HepG2 (cell line): Measurements from ENCODE around the gene SPNS1. TPM values are rescaled to one million over a fixed set of nuclear protein-coding genes. Genes with fewer than 3 reads are reported as not detected.

Experiments used
- BRF2 ChIP-seq: sonication (generic); formaldehyde crosslinking; IDR thresholded peaks from 2 replicates; pipeline ENCODE4 v1.8.1; 2022; ENCODE audit warnings: mild to moderate bottlenecking, missing genetic modification reagents
- CHD2 ChIP-seq: IDR thresholded peaks from 2 replicates; pipeline ENCODE4 v1.6.1; 2011; ENCODE audit warnings: low read depth, low read length, improper control_type of control experiment
- IKZF5 ChIP-seq: IDR thresholded peaks from 2 replicates; pipeline ENCODE4 v1.6.1; 2018; ENCODE audit warnings: missing genetic modification reagents, mild to moderate bottlenecking, missing compliant biosample characterization
- ISX ChIP-seq: sonication (generic); formaldehyde crosslinking; conservative IDR thresholded peaks from 2 replicates; pipeline ENCODE4 v1.5.0; 2020; ENCODE audit warnings: missing genetic modification reagents
- JARID2 ChIP-seq: sonication (generic); formaldehyde crosslinking; IDR thresholded peaks from 2 replicates; pipeline ENCODE4 v1.8.1; 2023; ENCODE audit warnings: missing genetic modification reagents, inconsistent platforms; ENCODE audit not compliant: insufficient replicate concordance
- NONO ChIP-seq, 2 experiments: fragments of 450-650 bp in 1 of 2; sonication (generic) in 1 of 2; formaldehyde crosslinking in 1 of 2; IDR thresholded peaks in 1 of 2; conservative IDR thresholded peaks in 1 of 2; 2 replicates each; pipeline versions ENCODE4 v1.6.1 to v1.8.0; 2017 to 2022; ENCODE audit warnings: mild to moderate bottlenecking in 1 of 2, missing genetic modification reagents in 1 of 2, moderate library complexity in 1 of 2
- PITX1 ChIP-seq: sonication (generic); formaldehyde crosslinking; IDR thresholded peaks from 2 replicates; pipeline ENCODE4 v1.5.1; 2020; ENCODE audit warnings: mild to moderate bottlenecking, missing genetic modification reagents
- RARA ChIP-seq: IDR thresholded peaks from 2 replicates; pipeline ENCODE4 v1.6.1; 2016; ENCODE audit warnings: missing genetic modification reagents, missing compliant biosample characterization
- RBM22 ChIP-seq: fragments of 200-400 bp; formaldehyde crosslinking; optimal IDR thresholded peaks from 2 replicates; pipeline ENCODE3; 2017; ENCODE audit warnings: mild to moderate bottlenecking, low read length, moderate library complexity
- SAP130 ChIP-seq: IDR thresholded peaks from 2 replicates; pipeline ENCODE4 v1.6.1; 2016; ENCODE audit warnings: low read depth
- SIX4 ChIP-seq: sonication (generic); formaldehyde crosslinking; IDR thresholded peaks from 2 replicates; pipeline ENCODE4 v1.4.0; 2020; ENCODE audit warnings: missing genetic modification reagents
- SP140L ChIP-seq: sonication (generic); formaldehyde crosslinking; IDR thresholded peaks from 2 replicates; pipeline ENCODE4 v1.4.0; 2020; ENCODE audit warnings: missing genetic modification reagents, borderline replicate concordance
- ZNF253 ChIP-seq: sonication (generic); formaldehyde crosslinking; IDR thresholded peaks from 2 replicates; pipeline ENCODE4 v1.8.0; 2022; ENCODE audit warnings: mild to moderate bottlenecking, missing genetic modification reagents, borderline replicate concordance
- ZNF552 ChIP-seq: sonication (generic); formaldehyde crosslinking; IDR thresholded peaks from 2 replicates; pipeline ENCODE4 v1.9.0; 2022; ENCODE audit warnings: missing genetic modification reagents, mild to moderate bottlenecking, borderline replicate concordance
- ZNF567 ChIP-seq: sonication (generic); formaldehyde crosslinking; IDR thresholded peaks from 2 replicates; pipeline ENCODE4 v1.8.1; 2023; ENCODE audit warnings: mild to moderate bottlenecking, missing genetic modification reagents, borderline replicate concordance
- ZNF775 ChIP-seq: sonication (generic); formaldehyde crosslinking; IDR thresholded peaks from 2 replicates; pipeline ENCODE4 v1.4.0; 2020; ENCODE audit warnings: missing genetic modification reagents, mild to moderate bottlenecking, moderate library complexity, borderline replicate concordance
- ZNF782 ChIP-seq: sonication (generic); formaldehyde crosslinking; IDR thresholded peaks from 2 replicates; pipeline ENCODE4 v1.4.0; 2020; ENCODE audit warnings: missing genetic modification reagents, mild to moderate bottlenecking, borderline replicate concordance
- ZNF878 ChIP-seq: sonication (generic); formaldehyde crosslinking; IDR thresholded peaks from 2 replicates; pipeline ENCODE4 v1.8.1; 2023; ENCODE audit warnings: mild to moderate bottlenecking, missing genetic modification reagents, moderate library complexity
- polyA plus RNA-seq, 8 experiments: library from polyadenylated mRNA; depleted of rRNA in 3 of 8; stranded (reverse) in 7 of 8; unstranded in 1 of 8; fragments of >200 nt; fragmentation: Illumina TruSeq in 4 of 8; extraction: Trizol in 4 of 8; gene quantifications; 2 replicates each; pipeline versions ENCODE4 v1.2.1 to v1.2.3, GENCODE V29; 2011 to 2016; ENCODE audit warnings: low read depth in 4 of 8, missing spikeins in 1 of 8, mixed read lengths in 1 of 8; ENCODE audit not compliant: insufficient read depth in 1 of 8
- total RNA-seq, 5 experiments: library from RNA; depleted of rRNA; stranded (reverse); fragments of >200 nt; fragmentation: Illumina TruSeq; extraction: Trizol; gene quantifications; 2 replicates each; pipeline ENCODE4 v1.2.3, GENCODE V29; 2016; ENCODE audit warnings: low read depth in 1 of 5
- TF ChIP-seq, protein P1 (sequence below): sonication (generic); formaldehyde crosslinking; IDR thresholded peaks from 2 replicates; pipeline ENCODE4 v1.4.0; 2020; ENCODE audit warnings: low read depth, mild to moderate bottlenecking, missing genetic modification reagents
- TF ChIP-seq, protein P2 (sequence below): sonication (generic); formaldehyde crosslinking; IDR thresholded peaks from 2 replicates; pipeline ENCODE4 v1.4.0; 2020; ENCODE audit warnings: mild to moderate bottlenecking, missing genetic modification reagents
- TF ChIP-seq, protein P3 (sequence below): sonication (generic); formaldehyde crosslinking; IDR thresholded peaks from 2 replicates; pipeline ENCODE4 v1.8.0; 2022; ENCODE audit warnings: missing genetic modification reagents, mild to moderate bottlenecking, borderline replicate concordance
- TF ChIP-seq, protein P4 (sequence below): sonication (generic); formaldehyde crosslinking; IDR thresholded peaks from 2 replicates; pipeline ENCODE4 v1.4.0; 2020; ENCODE audit warnings: missing genetic modification reagents

The SPNS1 gene
- total and polyA plus RNA-seq, 2 of the 13 experiments (the other 11 are each of a cell fraction or from before 2014, with no cell fraction given): 25.6 to 38.8 TPM

DNA sequence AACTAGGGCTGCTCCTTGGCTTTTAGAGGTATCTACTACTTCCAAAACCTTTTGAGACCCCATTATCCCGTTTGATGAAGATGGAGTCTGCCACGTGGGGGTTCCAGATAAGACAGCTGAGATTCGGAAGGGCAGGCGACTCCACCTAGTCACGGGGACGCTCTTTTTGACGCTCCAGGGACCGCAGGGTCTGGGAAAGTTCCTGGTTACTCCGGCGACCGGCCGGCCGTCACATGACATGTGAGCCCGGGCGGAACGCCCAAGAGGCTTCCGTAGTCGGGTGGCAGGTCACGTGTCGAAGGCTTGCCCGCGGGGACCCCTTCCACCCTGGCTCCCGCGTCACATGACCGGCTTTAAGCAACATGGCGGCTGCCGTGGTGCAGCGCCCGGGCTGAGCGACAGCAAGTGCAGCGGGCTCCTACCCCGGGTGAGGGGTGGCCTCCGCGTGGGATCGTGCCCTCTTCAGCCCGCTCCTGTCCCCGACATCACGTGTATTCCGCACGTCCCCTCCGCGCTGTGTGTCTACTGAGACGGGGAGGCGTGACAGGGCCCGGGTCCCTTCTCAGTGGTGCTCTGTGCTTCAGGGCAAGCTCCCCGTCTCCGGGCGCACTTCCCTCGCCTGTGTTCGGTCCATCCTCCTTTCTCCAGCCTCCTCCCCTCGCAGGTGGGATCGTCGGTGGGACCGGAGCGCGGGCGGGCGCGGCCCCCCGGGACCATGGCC, at the start of gene SPNS1 (continued):
- no peak for TF ChIP-seq NONO (IDR thresholded peaks at IDR 0.05)
- peak; percentile 98 for TF ChIP-seq NONO (CRISPR knock-in tag; conservative IDR thresholded peaks at IDR 0.05)
- no peak for TF ChIP-seq CHD2
- no peak for TF ChIP-seq ZNF552 (CRISPR knock-in tag)
- TF ChIP-seq, protein P1, sequence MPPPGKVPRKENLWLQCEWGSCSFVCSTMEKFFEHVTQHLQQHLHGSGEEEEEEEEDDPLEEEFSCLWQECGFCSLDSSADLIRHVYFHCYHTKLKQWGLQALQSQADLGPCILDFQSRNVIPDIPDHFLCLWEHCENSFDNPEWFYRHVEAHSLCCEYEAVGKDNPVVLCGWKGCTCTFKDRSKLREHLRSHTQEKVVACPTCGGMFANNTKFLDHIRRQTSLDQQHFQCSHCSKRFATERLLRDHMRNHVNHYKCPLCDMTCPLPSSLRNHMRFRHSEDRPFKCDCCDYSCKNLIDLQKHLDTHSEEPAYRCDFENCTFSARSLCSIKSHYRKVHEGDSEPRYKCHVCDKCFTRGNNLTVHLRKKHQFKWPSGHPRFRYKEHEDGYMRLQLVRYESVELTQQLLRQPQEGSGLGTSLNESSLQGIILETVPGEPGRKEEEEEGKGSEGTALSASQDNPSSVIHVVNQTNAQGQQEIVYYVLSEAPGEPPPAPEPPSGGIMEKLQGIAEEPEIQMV (CRISPR knock-in tag): peak; percentile 28; the same call in 1 of the 2 replicates
- no peak for TF ChIP-seq RBM22
- peak; percentile 100 for TF ChIP-seq SAP130
- peak; percentile 97 for TF ChIP-seq ZNF567 (CRISPR knock-in tag)
- no peak for TF ChIP-seq ZNF775 (CRISPR knock-in tag)
- no peak for TF ChIP-seq BRF2
- TF ChIP-seq RARA (CRISPR knock-in tag): peak; percentile 54; the same call in 1 of the 2 replicates
- peak; percentile 92 for TF ChIP-seq JARID2
- peak; percentile 72; the same call in 1 of the 2 replicates for TF ChIP-seq SIX4 (CRISPR knock-in tag)
- TF ChIP-seq SP140L: peak; percentile 82; the same call in 1 of the 2 replicates
- TF ChIP-seq, protein P2, sequence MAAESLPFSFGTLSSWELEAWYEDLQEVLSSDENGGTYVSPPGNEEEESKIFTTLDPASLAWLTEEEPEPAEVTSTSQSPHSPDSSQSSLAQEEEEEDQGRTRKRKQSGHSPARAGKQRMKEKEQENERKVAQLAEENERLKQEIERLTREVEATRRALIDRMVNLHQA (CRISPR knock-in tag): no peak
- peak; percentile 85 for TF ChIP-seq ZNF253
- TF ChIP-seq, protein P3, sequence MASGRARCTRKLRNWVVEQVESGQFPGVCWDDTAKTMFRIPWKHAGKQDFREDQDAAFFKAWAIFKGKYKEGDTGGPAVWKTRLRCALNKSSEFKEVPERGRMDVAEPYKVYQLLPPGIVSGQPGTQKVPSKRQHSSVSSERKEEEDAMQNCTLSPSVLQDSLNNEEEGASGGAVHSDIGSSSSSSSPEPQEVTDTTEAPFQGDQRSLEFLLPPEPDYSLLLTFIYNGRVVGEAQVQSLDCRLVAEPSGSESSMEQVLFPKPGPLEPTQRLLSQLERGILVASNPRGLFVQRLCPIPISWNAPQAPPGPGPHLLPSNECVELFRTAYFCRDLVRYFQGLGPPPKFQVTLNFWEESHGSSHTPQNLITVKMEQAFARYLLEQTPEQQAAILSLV (CRISPR knock-in tag): peak; percentile 98
- TF ChIP-seq ZNF878 (CRISPR knock-in tag): no peak; the same call in 1 of the 2 replicates
- 0 out of 2 replicates have a peak, but pooled peaks have one; percentile 60 for TF ChIP-seq PITX1 (CRISPR knock-in tag)
- TF ChIP-seq, protein P4, sequence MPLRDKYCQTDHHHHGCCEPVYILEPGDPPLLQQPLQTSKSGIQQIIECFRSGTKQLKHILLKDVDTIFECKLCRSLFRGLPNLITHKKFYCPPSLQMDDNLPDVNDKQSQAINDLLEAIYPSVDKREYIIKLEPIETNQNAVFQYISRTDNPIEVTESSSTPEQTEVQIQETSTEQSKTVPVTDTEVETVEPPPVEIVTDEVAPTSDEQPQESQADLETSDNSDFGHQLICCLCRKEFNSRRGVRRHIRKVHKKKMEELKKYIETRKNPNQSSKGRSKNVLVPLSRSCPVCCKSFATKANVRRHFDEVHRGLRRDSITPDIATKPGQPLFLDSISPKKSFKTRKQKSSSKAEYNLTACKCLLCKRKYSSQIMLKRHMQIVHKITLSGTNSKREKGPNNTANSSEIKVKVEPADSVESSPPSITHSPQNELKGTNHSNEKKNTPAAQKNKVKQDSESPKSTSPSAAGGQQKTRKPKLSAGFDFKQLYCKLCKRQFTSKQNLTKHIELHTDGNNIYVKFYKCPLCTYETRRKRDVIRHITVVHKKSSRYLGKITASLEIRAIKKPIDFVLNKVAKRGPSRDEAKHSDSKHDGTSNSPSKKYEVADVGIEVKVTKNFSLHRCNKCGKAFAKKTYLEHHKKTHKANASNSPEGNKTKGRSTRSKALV (CRISPR knock-in tag): peak; percentile 88
- TF ChIP-seq ZNF782 (CRISPR knock-in tag): peak; percentile 85; the same call in 1 of the 2 replicates
- peak; percentile 77 for TF ChIP-seq IKZF5
- peak; percentile 73; the same call in 1 of the 2 replicates for TF ChIP-seq ISX (CRISPR knock-in tag)
